Measurements from ENCODE around the gene DNTTIP2. TPM values are rescaled to one million over a fixed set of nuclear protein-coding genes. Genes with fewer than 3 reads are reported as not detected.

The DNTTIP2 gene
- polyA plus RNA-seq, 1 experiment = 31.6 TPM

GRCh38 chr1:93827128-93827527 lies 51.9 kb downstream of the DNTTIP2 start:
- no peak for TF ChIP-seq CTCF (IDR thresholded peaks at IDR 0.05; ENCODE audit: low read depth, low read length)
- no peak for DNase-seq (ENCODE audit: low read depth, low spot score)
- Histone ChIP-seq H3K9me3 (ENCODE audit: control insufficient read depth, insufficient read depth, low read length) (0 out of 2 replicates have a peak, but pooled peaks cover 1% of the 10 kb centered on the region), H3K27ac (ENCODE audit: low read depth, low read length) (no peak overlapping the region), H3K27me3 (ENCODE audit: control insufficient read depth, insufficient read depth, low read length) (no peaks in the 10 kb centered on the region), H3K4me3 (ENCODE audit: low read depth, low read length) (no peak overlapping the region)
- ChIA-PET POLR2A (interaction anchor here (1.1 kb wide), 1 partner anchor 12 kb away, joined by 3 read pairs; no protein-coding TSS in a partner anchor), CTCF (interaction anchor here (1.0 to 2.3 kb wide), 3 partner anchors 13 to 198 kb away, joined by 5 to 13 read pairs (median 10); no protein-coding TSS in a partner anchor)

GRCh38 chr1:93824834-93825233 lies 54.2 kb downstream of the DNTTIP2 start:
- Histone ChIP-seq H3K4me3 (ENCODE audit: low read depth, low read length) (no peak overlapping the region), H3K27ac (ENCODE audit: low read depth, low read length) (no peak overlapping the region), H3K27me3 (ENCODE audit: control insufficient read depth, insufficient read depth, low read length) (no peaks in the 10 kb centered on the region), H3K9me3 (ENCODE audit: control insufficient read depth, insufficient read depth, low read length) (no peaks in the 10 kb centered on the region)
- no peak for TF ChIP-seq CTCF (IDR thresholded peaks at IDR 0.05; ENCODE audit: low read depth, low read length)
- DNase-seq (ENCODE audit: low read depth, low spot score) = no peak
- POLR2A ChIA-PET = no interaction called here
- CTCF ChIA-PET = interaction anchor here (1.1 to 2.3 kb wide), 3 partner anchors 8 to 196 kb away, joined by 3 to 13 read pairs (median 4); no protein-coding TSS in a partner anchor

- no peak overlapping the region for H3K4me3 ChIP-seq (ENCODE audit: low read depth, low read length)
- ChIA-PET POLR2A (no interaction called here), CTCF (interaction anchor here (1.0 to 1.3 kb wide), 3 partner anchors 9 to 193 kb away, joined by 4 to 8 read pairs (median 4); no protein-coding TSS in a partner anchor)
- H3K27ac ChIP-seq (ENCODE audit: low read depth, low read length) = no peak overlapping the region
- no peaks in the 10 kb centered on the region for H3K9me3 ChIP-seq (ENCODE audit: control insufficient read depth, insufficient read depth, low read length)
- no peak for TF ChIP-seq CTCF (IDR thresholded peaks at IDR 0.05; ENCODE audit: low read depth, low read length)
- H3K27me3 ChIP-seq (ENCODE audit: control insufficient read depth, insufficient read depth, low read length) = no peaks in the 10 kb centered on the region
- DNase-seq (ENCODE audit: low read depth, low spot score) = no peak
Measured at GRCh38 chr1:93822730-93823425, 56.1 kb downstream of the DNTTIP2 start.

- no peaks in the 10 kb centered on the region for H3K27me3 ChIP-seq (ENCODE audit: control insufficient read depth, insufficient read depth, low read length)
- DNase-seq (ENCODE audit: low read depth, low spot score) = no peak
- no peaks in the 10 kb centered on the region for H3K9me3 ChIP-seq (ENCODE audit: control insufficient read depth, insufficient read depth, low read length)
- ChIA-PET POLR2A (no interaction called here), CTCF (interaction anchor here (0.9 to 1.5 kb wide), 3 partner anchors 23 to 192 kb away, joined by 5 to 8 read pairs (median 8); no protein-coding TSS in a partner anchor)
- H3K27ac ChIP-seq (ENCODE audit: low read depth, low read length) = no peak overlapping the region
- TF ChIP-seq CTCF (IDR thresholded peaks at IDR 0.05; ENCODE audit: low read depth, low read length) = no peak
- no peak overlapping the region for H3K4me3 ChIP-seq (ENCODE audit: low read depth, low read length)
Measured at GRCh38 chr1:93821423-93822144, 57.4 kb downstream of the DNTTIP2 start.
